A549 treated with dexamethasone at 1 μM for 4 hours (cell line): Measurements from ENCODE around the gene SBK3. TPM values are rescaled to one million over a fixed set of nuclear protein-coding genes. Genes with fewer than 3 reads are reported as not detected.

ENCODE experiments used
- total RNA-seq: library from RNA; stranded (reverse); fragments of 200-300 nt; extraction: Qiagen RNA extraction; gene quantifications from 5 replicates; pipeline ENCODE4 v1.2.3, GENCODE V29; 2022

Gene SBK3, protein sequence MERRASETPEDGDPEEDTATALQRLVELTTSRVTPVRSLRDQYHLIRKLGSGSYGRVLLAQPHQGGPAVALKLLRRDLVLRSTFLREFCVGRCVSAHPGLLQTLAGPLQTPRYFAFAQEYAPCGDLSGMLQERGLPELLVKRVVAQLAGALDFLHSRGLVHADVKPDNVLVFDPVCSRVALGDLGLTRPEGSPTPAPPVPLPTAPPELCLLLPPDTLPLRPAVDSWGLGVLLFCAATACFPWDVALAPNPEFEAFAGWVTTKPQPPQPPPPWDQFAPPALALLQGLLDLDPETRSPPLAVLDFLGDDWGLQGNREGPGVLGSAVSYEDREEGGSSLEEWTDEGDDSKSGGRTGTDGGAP
- 1.3 to 2.6 TPM (median 2.1 TPM) in 5 replicates for total RNA-seq

DNA sequence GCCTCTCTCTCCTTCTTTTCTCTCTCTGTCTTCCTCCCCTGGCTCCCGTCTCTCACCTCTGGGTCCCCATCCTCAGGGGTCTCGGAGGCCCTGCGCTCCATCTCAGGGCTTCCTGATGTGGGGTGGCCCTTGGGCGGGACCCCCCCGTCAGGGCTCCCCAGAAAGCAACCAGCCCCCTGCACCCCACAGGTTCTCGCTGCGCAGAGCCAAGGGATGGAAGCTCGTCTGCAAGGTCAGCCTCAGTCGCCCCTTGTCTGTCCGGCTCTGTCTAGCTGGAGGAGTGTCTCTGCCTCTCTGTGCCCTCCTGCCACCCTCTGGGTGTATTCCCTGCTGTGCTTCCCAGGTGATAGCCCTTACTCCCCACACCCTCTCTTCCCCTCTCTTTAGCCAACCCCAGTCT, at the start of gene SBK3:
SBK3 (minus strand) TSS at position 101 of the 400 bp plus-strand sequence; CDS start at position 101, 0 bp downstream.

DNA sequence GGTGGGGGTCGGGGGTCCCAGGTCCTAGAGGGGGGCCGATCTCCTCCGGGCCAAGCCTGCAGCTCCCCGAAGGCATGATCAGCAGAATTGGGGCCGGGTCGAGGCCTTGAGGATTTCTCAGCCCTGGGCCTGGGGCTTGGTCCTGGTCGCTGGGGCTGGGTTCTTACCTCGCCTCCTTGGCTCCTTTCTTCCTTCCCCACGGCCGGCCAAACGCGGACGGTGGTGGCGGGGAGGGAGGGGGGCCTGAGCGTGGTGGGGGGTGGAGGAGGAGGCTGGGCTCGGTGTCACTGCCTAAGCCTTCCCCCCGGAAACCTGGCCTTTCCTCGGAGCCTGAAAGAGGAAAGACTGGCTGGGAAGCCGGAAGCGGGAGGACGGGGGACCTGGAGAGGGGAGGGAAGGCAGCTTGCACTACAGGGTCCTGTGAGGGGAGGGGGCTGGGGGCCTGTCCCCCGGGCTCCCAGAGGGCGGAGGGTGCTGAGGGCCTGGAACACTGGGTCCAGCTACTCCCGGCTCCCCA, 35.3 kb upstream of the SBK3 start, which contains the start of gene ZNF579:
ZNF579 (minus strand) TSS at position 221 of the 517 bp plus-strand sequence. CDS start 1,209 bp downstream, outside the sequence.

DNA sequence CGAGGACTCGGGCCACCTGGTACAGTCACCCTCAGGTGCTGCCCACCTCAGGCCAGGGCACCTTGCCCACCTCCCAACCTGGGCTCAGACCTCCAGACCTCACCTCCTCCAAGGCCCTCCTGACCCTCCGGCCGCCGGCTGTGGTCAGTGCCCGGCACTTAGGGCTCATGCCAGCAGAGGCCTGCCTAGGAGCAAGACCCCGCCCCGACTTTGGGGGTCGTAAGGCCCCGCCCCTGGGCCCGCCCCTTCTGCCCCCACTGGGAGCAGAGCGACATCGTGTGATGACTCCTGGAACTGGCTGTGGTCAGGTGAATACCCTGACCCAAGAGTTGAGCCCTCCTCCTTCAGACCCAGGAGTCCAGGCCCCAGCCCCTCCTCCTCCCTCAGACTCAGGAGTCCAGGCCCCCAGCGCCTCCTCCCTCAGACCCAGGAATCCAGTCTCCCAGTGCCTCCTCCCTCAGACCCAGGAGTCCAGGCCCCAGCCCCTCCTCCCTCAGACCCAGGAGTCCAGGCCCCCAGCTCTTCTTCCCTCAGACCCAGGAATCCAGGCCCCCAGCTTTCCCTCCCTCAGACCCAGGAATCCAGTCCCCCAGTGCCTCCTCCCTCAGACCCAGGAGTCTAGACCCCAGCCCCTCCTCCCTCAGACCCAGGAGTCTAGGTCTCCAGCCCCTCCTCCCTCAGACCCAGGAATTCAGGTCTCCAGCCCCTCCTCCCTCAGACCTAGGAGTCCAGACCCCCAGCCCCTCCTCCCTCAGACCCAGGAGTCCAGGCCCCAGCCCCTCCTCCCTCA, 8.2 kb downstream of the SBK3 start, which contains the start of gene SBK2:
SBK2 (minus strand) TSS at position 183 of the 790 bp plus-strand sequence. CDS start 839 bp downstream, outside the sequence.

Other genes with a start within 250 kb of the SBK3 start
- gene TMEM150B, start 220.2 kb downstream of the SBK3 start, total RNA-seq = not detected in 5 replicates
- gene KMT5C, start 205.7 kb downstream of the SBK3 start, total RNA-seq = 3.2 to 5.5 TPM (median 4.9 TPM) in 5 replicates
- gene COX6B2, start 190.8 kb downstream of the SBK3 start, total RNA-seq = 0.75 to 1.2 TPM (median 0.91 TPM) in 5 replicates
- 0.08 to 0.22 TPM (median 0.15 TPM) in 5 replicates for gene GARIN5B, start 182.3 kb downstream of the SBK3 start, total RNA-seq
- 8.4 to 11.3 TPM (median 8.6 TPM) in 5 replicates for gene IL11, start 175.1 kb downstream of the SBK3 start, total RNA-seq
- 0.86 to 1.9 TPM (median 1.1 TPM) in 5 replicates for gene TMEM190, start 168.7 kb downstream of the SBK3 start, total RNA-seq
- gene TMEM238, start 161.3 kb downstream of the SBK3 start, total RNA-seq = 2.4 to 7.0 TPM (median 4.2 TPM) in 5 replicates
- 2,624 to 3,119 TPM (median 2,807 TPM) in 5 replicates for gene RPL28, start 159.6 kb downstream of the SBK3 start, total RNA-seq
- gene UBE2S, start 137.8 kb downstream of the SBK3 start, total RNA-seq = 251 to 469 TPM (median 409 TPM) in 5 replicates
- 0.02 TPM in 2 of 5 replicates, not detected in the others for gene SHISA7, start 102.2 kb downstream of the SBK3 start, total RNA-seq
- gene ISOC2, start 83.9 kb downstream of the SBK3 start, total RNA-seq = 48.5 to 57.4 TPM (median 51.3 TPM) in 5 replicates
- gene C19orf85, start 80.8 kb downstream of the SBK3 start, total RNA-seq = 0.10 TPM in 1 of 5 replicates, not detected in the others
- gene ZNF628, start 68.9 kb downstream of the SBK3 start, total RNA-seq = 4.2 to 7.9 TPM (median 7.2 TPM) in 5 replicates
- 39.2 to 42.7 TPM (median 40.7 TPM) in 5 replicates for gene NAT14, start 60.4 kb downstream of the SBK3 start, total RNA-seq
- 0.28 to 0.84 TPM (median 0.58 TPM) in 5 replicates for gene SSC5D, start 57.1 kb downstream of the SBK3 start, total RNA-seq
- 1.3 to 2.6 TPM (median 1.8 TPM) in 5 replicates for gene SBK2, start 8.4 kb downstream of the SBK3 start, total RNA-seq
- gene ZNF579, start 35.3 kb upstream of the SBK3 start, total RNA-seq = 21.6 to 43.3 TPM (median 36.5 TPM) in 5 replicates
- gene FIZ1, start 54.0 kb upstream of the SBK3 start, total RNA-seq = 17.4 to 26.1 TPM (median 24.0 TPM) in 5 replicates
- gene ZNF524, start 54.7 kb upstream of the SBK3 start, total RNA-seq = 12.1 to 17.2 TPM (median 16.1 TPM) in 5 replicates
- gene ZNF865, start 60.1 kb upstream of the SBK3 start, total RNA-seq = 6.8 to 13.4 TPM (median 11.9 TPM) in 5 replicates
- 4.7 to 6.7 TPM (median 5.4 TPM) in 5 replicates for gene ZNF784, start 79.0 kb upstream of the SBK3 start, total RNA-seq
- gene ZNF580, start 95.5 kb upstream of the SBK3 start, total RNA-seq = 26.5 to 51.9 TPM (median 48.8 TPM) in 5 replicates
- 37.3 to 44.0 TPM (median 42.8 TPM) in 5 replicates for gene ZNF581, start 98.1 kb upstream of the SBK3 start, total RNA-seq
- gene CCDC106, start 102.7 kb upstream of the SBK3 start, total RNA-seq = 12.0 to 20.4 TPM (median 19.0 TPM) in 5 replicates
- 234 to 285 TPM (median 273 TPM) in 5 replicates for gene U2AF2, start 109.5 kb upstream of the SBK3 start, total RNA-seq
- 121 to 214 TPM (median 210 TPM) in 5 replicates for gene EPN1, start 129.7 kb upstream of the SBK3 start, total RNA-seq
- not detected in 5 replicates for gene NLRP9, start 192.9 kb upstream of the SBK3 start, total RNA-seq
- 0.61 to 1.2 TPM (median 0.88 TPM) in 5 replicates for gene RFPL4A, start 213.6 kb upstream of the SBK3 start, total RNA-seq
- gene RFPL4AL1, start 223.6 kb upstream of the SBK3 start, total RNA-seq = 0.12 to 0.13 TPM in 2 of 5 replicates, not detected in the others